WTC11 (cell line): ENCODE results near the gene HPS5. TPM values are rescaled to one million over a fixed set of nuclear protein-coding genes. Genes with fewer than 3 reads are reported as not detected.

Experiments used
- CTCF ChIP-seq: fragments of 200-600 bp; IDR thresholded peaks from 2 replicates; pipeline ENCODE4 v1.8.0; 2022; ENCODE audit warnings: antibody characterized with exemption
- IRF2 ChIP-seq: sonication (generic); formaldehyde crosslinking; IDR thresholded peaks from 2 replicates; pipeline ENCODE4 v1.8.0; 2022; ENCODE audit warnings: low read depth, missing genetic modification reagents, borderline replicate concordance
- OVOL2 ChIP-seq: fragments of 250-450 bp; sonication (Bioruptor Pico); IDR thresholded peaks from 2 replicates; pipeline ENCODE4 v1.9.0; 2021; ENCODE audit warnings: mild to moderate bottlenecking, borderline replicate concordance
- PRRX2 ChIP-seq: fragments of 250-450 bp; sonication (Bioruptor Pico); IDR thresholded peaks from 2 replicates; pipeline ENCODE4 v1.8.0; 2021; ENCODE audit warnings: mild to moderate bottlenecking
- ZNF425 ChIP-seq: fragments of 250-450 bp; sonication (Bioruptor Pico); conservative IDR thresholded peaks from 2 replicates; pipeline ENCODE4 v1.9.0; 2021; ENCODE audit warnings: mild to moderate bottlenecking
- total RNA-seq: library from RNA; stranded (reverse); gene quantifications from 3 replicates; pipeline ENCODE4 v1.2.3, GENCODE V29; 2021

HPS5 gene
- total RNA-seq, 1 experiment from 2014 or later, result 14.9 TPM

DNA sequence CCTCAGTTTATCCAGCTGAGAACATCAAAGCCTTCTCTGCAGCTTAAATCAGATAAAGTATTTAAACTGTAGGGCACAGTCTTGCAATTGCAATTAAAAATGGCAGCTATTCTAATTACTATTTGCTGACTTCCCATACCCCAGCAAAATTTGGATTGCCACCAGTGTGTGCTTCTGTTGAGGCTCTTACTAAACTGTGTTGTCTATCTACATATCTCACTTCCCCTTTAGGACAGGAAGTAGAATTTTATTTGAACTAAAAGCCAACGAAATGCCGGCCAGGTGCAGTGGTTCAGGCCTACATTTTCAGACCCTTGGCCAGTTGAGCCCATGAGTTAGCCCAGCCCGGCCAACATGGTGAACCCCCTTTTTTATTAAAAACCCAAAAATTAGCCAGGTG lies 92.4 kb downstream of the HPS5 start (continued):
- TF ChIP-seq ZNF425 (CRISPR knock-in tag) (no peak), IRF2 (CRISPR knock-in tag) (no peak), CTCF (no peak), PRRX2 (CRISPR knock-in tag) (no peak), OVOL2 (no peak)
- TF ChIP-seq, all 79 proteins: peak for 0

Other genes with a start within 250 kb of the HPS5 start
- gene SAAL1, start 216.1 kb downstream of the HPS5 start, total RNA-seq, result 38.1 to 40.9 TPM (median 39.8 TPM) in 3 replicates
- gene MRGPRX3, start 189.6 kb downstream of the HPS5 start, total RNA-seq, result not detected in 3 replicates
- gene MRGPRX4, start 149.3 kb downstream of the HPS5 start, total RNA-seq, result not detected in 3 replicates
- gene SAA4, start 85.3 kb downstream of the HPS5 start, total RNA-seq, result 0.44 to 0.50 TPM in 2 of 3 replicates, not detected in the other
- gene SAA2, start 73.5 kb downstream of the HPS5 start, total RNA-seq, result 4.1 to 8.2 TPM (median 5.0 TPM) in 3 replicates
- 7.7 to 12.8 TPM (median 8.8 TPM) in 3 replicates for gene SAA1, start 55.9 kb downstream of the HPS5 start, total RNA-seq
- gene GTF2H1, start 427 bp upstream of the HPS5 start, total RNA-seq, result 21.0 to 24.1 TPM (median 23.0 TPM) in 3 replicates
- 644 to 1,009 TPM (median 1,007 TPM) in 3 replicates for gene LDHA, start 72.4 kb upstream of the HPS5 start, total RNA-seq
- gene LDHC, start 90.2 kb upstream of the HPS5 start, total RNA-seq, result 0.27 TPM in 1 of 3 replicates, not detected in the others
- not detected in 3 replicates for gene LDHAL6A, start 133.7 kb upstream of the HPS5 start, total RNA-seq
- gene TSG101, start 204.8 kb upstream of the HPS5 start, total RNA-seq, result 41.7 to 42.6 TPM (median 42.3 TPM) in 3 replicates